Vagina (tissue), 2 donors: ENCODE results near the gene GLYAT.

Source experiments
- POLR2A ChIP-seq, 2 donors: fragments of 450-650 bp; IDR thresholded peaks; one replicate each; pipeline ENCODE4 v1.6.1; 2017; ENCODE audit warnings: antibody characterized with exemption in 2 of 2, mild to moderate bottlenecking in 2 of 2, moderate library complexity in 2 of 2
- TF ChIP-seq, protein P1 (sequence below), 3 experiments: fragments of 450-650 bp in 2 of 3; fragments of 200-600 bp in 1 of 3; sonication (generic) in 1 of 3; IDR thresholded peaks; one replicate each; pipeline ENCODE4 v1.5.1; 2017 to 2019; ENCODE audit warnings: antibody characterized with exemption in 3 of 3, mild to moderate bottlenecking in 2 of 3, moderate library complexity in 2 of 3

DNA sequence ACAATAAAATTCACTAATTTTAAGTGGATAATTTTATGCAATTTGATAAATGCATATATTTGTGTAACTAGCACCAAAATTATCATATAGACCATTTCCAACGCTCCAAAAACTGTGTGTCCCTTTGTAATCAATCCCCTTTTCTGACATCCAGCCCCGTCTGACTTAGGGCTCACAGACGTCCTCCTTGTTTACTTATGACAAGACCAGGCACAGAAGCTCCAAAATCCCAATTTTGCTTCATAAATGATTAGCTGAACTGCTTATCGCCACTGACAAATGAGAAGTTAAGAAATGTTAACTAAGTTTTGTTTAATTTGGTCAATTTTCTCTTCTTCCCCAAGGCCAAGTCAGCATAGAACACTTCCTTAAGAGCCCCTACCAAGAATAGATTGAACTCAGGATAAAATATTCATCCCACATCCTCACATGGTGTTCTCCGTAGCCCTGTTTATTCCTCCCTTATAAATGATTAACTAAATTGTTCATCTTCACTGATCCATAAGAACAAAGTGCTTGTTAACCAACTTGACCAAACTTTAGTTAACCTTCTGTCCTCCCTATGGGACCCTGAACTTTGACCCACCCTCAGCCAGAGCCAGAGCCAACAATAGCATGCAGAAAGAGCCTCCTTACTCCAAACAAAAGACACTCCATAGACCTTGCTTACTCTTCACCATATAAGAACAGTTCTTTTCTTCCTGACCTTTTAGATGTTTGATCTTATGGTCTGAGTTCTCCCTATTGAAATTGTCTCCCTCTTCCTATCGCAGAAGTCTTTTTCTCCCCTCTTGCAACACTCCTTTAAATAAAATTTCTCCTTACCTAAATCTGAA is 30.8 kb upstream of the GLYAT start:
- TF ChIP-seq, protein P1, sequence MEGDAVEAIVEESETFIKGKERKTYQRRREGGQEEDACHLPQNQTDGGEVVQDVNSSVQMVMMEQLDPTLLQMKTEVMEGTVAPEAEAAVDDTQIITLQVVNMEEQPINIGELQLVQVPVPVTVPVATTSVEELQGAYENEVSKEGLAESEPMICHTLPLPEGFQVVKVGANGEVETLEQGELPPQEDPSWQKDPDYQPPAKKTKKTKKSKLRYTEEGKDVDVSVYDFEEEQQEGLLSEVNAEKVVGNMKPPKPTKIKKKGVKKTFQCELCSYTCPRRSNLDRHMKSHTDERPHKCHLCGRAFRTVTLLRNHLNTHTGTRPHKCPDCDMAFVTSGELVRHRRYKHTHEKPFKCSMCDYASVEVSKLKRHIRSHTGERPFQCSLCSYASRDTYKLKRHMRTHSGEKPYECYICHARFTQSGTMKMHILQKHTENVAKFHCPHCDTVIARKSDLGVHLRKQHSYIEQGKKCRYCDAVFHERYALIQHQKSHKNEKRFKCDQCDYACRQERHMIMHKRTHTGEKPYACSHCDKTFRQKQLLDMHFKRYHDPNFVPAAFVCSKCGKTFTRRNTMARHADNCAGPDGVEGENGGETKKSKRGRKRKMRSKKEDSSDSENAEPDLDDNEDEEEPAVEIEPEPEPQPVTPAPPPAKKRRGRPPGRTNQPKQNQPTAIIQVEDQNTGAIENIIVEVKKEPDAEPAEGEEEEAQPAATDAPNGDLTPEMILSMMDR (IDR thresholded peaks at IDR 0.05) = no peak
- no peak for TF ChIP-seq POLR2A (IDR thresholded peaks at IDR 0.05)
